GM21717 (cell line): ENCODE measurements around the gene PIP4K2C.

ENCODE experiments used
- ATAC-seq: cut with Tn5 transposase; IDR thresholded peaks from one replicate; pipeline ENCODE4 v1.9.1; 2021; ENCODE audit warnings: mild to moderate bottlenecking, moderate library complexity; ENCODE audit not compliant: unreplicated experiment

PIP4K2C gene

DNA sequence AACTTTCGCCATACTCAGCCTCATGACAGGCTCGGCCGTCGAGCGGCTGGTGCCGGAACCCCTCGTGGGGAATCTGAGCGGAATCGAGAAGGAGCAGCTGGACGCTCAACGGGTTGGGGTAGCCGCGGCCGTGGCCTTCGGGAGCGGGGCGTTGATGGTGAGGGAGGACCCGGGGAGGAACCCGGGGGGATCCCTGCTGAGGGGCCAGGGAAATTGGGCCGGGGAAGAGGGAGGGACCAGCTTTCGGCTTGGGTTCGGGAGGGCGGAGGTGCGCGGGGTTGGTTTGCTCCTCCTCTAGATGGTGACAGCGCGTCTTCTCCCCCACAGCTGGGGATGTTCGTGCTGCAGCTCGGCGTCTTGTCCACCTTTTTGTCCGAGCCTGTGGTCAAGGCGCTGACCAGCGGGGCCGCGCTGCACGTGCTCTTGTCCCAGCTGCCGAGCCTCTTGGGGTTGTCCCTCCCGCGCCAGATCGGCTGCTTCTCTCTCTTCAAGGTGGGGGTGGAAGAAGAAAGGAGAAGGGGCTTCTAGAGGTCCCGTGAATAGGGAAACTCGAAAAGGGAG, 30.0 kb downstream of the PIP4K2C start:
- no peak for ATAC-seq

GRCh38 chr12:57621497-57622292, 30.7 kb downstream of the PIP4K2C start:
- ATAC-seq, result no peak

DNA sequence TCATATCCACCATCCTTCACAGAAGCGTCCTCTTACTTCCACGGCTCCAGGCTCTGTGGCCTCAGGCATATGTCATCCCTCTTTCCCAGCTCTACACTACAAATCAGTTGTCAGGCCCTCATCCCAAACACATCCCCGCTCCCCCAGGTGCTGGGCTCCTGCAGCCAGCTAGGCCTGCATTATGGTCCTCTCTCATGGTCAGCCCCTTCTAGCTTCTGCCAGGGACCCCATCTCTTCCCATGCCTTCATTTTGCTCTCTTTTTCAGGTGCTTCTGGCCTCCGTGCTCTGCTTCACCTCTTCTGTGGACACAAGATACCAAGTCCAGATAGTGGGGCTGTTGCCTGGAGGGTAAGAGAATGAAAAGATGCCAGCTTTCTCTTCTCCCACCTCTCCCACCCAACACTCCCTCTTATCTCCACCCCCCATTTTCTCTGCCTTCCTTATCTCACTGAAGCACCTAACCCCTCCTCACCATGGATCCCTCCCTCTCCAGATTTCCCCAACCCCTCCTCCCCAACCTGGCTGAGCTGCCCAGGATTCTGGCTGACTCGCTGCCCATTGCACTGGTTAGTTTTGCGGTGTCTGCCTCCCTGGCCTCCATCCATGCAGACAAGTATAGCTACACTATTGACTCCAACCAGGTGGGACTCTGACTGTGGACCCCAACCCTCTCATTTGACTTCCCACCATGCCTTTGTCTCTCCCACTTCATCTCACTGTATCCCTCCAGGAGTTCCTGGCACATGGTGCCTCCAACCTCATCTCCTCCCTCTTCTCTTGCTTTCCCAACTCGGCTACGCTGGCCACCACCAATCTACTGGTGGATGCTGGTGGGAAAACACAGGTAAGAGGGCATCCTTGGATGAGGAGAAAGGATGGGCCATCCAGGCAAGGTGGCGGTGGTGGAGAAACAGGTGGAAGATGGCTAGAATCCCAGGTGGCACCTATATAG, 31.6 kb downstream of the PIP4K2C start:
- ATAC-seq, result no peak

DNA sequence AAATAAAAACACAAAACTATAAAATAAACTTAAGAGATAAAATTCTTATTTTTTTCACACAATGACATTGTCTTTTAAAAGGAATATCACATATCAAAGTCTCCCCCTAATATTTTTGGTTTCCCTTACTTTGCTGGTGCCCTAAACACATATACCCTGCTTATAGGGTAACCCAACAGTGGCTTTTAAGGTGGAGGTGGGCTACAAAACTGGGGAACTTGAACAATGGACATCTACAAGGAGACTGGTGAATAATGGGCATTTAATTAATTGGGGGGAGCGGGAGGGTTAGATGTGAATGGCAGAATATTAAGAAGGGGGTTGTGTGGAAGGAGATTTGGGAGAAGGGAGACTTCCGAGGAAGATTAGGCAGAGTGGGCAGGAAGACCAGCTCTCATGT, 32.4 kb downstream of the PIP4K2C start:
- ATAC-seq, result no peak

GRCh38 chr12:57623811-57624390, 32.9 kb downstream of the PIP4K2C start:
- ATAC-seq, result no peak

GRCh38 chr12:57624441-57625220, 33.6 kb downstream of the PIP4K2C start:
- no peak for ATAC-seq

DNA sequence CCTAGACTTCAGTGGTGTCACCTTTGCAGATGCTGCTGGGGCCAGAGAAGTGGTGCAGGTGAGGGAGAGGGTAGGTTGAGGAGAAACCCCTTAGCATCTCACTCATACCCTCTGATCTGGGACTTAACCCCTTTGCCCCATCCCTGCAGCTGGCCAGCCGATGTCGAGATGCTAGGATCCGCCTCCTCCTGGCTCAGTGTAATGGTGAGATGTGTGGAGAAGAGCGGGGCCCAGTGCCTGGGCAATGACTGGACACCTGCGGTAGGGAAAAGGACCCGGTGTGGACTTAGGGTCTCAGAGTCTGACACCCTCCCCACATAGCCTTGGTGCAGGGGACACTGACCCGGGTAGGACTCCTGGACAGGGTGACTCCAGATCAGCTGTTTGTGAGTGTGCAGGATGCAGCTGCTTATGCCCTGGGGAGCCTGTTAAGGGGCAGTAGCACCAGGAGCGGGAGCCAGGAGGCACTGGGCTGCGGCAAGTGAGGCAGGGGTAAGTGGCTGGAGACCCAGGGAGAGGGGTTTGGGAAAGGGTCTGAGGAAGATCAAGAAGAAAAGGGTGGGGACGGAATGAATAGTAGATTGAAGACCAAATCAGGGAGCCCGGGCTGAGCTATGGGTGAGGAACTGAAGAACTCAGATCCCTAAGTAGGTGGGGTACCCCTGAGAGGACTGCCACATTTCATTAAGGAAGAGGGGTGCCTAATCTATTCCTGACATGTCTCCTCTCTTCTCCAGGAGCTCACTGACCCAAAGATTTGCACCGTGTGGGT, 34.5 kb downstream of the PIP4K2C start:
- ATAC-seq, result no peak

GRCh38 chr12:57626111-57626920, 35.3 kb downstream of the PIP4K2C start:
- ATAC-seq, result no peak

DNA sequence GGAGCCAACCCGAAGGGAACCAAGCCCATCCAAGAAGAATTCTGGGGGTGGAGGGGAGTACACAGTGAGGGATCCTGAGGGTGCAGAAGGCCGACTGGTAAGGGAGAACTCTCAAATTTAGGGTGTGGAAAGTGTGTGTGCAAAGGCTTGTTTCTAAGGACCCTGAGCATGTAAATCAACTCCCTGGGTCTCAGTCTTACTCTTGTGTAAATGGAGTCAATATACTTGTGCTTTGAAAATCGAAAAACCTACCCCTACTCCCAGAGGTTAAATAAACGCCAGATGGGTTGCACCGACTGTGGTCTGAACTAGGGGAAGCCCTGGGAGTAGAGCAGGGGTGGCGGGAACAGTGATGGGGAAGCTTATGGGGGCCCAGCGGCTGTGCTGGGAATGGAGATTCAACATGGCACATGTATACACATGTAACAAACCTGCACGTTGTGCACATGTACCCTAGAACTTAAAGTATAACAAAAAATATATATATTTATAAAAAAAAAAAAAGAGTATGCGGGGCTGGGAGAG, 36.0 kb downstream of the PIP4K2C start:
- ATAC-seq, result no peak

DNA sequence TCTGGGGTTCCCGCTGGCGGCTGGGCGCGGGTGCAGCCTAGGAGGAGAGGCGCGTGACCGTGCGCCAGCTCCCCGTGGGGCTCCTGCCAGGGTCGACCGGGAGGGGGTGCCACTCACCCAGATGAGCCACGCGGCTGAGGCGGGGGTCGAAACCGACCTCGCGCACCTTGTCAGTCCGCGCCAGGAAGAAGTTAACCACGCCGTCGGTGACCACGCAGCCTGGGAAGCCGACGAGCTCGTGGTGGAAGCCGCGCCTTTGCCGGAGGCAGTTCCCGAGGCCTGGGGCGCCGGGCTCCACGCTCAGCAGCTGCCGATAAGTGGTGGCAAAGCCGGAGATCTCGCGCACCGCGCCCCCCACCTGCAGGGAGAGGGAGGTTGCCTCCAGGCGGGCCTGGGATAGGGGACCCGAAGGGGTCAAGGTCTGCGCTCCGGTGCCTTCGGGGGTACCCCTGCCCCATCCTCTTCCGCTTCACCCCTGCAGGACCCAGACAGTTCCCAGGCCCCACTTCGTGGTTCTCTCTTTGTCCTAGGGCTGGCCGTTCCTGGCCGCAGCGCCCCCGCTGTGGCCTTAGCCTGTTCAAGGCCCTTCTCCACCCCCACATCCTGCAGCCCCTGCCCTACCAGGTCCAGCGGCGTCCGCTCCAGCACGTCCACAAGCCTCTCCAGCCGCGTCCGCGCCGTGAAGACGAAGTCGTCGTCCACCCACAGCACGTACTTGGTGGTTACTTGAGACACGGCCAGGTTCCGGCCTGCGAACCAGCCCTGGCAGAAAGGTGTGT, 36.7 kb downstream of the PIP4K2C start:
- no peak for ATAC-seq

GRCh38 chr12:57628280-57629191, 37.5 kb downstream of the PIP4K2C start:
- ATAC-seq, result no peak

DNA sequence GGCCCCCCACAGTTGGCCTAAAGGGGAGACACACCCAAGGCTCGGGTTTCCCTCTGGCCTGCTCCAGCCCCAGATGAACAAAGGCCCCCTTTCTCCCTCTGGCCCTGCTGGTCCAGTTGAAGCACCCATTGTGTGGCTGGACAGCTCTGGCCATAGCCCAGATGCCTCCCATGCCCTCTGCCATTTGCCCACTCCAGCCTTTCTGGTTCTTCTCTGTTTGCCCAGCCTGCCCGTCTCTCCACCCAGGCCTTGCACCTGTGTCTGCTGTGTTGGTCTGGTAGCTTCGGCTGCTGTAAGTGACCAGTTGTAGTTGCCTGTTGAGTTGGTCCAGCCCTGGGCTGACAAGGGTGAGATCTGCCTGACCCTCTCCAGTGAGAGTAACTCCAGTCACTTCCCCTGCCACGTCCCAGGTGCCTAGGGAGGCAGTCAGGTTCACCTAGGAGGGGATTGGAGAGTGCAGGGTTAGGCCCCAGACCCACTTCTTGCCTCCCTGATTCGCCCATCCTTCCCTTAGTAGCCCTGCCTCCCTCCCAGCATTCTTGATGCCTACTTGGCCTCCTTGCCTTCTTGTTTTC, 39.0 kb downstream of the PIP4K2C start:
- ATAC-seq, result no peak

- ATAC-seq, result no peak
Observed at GRCh38 chr12:57630891-57631433, 40.0 kb downstream of the PIP4K2C start.

- ATAC-seq, result no peak
Observed at GRCh38 chr12:57631566-57632072, 40.6 kb downstream of the PIP4K2C start.

DNA sequence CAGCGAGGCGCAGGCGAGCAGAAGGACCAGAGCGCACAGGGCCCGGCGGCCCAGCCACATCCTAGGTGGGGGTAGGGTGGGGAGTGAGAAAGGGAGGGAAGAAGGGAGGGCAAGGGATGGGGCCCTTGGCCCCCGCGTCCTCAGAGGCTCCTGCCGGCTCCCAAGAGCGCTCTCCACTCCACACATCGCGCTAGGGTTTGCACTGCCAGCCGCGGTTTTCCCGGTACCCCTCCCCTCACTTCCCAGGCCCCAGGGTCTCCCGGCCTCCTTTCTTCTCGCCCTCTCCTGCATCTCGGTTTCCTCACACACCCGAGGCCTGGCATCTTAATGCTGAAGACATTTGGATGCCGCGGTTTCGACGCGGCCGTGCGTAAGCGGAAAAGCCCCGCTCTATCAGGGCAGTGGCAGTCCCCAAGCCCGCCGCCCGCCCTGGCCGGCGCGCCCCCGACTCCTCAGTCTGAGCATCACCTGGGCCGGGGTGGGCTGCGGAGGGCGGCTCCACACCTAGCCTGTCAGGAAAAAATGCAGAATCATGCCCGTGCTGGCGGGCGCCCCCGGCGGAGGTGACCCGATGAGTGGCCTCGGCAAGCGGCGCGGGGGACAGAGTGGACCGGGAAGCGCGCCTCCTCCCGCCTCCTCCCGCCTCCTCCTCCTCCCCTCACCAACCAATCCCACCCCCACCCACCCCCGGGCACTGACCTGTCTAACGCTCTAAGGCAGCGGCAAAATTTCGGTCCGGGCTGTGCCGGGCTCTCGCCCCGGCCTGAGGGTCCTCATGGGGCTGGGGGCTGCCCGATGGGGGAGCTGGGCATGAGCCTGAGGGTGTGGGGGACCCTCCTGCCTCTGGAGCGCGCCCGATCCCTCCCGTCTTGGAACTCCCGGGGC, 41.3 kb downstream of the PIP4K2C start:
- no peak for ATAC-seq
